Activated gamma-delta T cell treated with Interleukin-2 at 50 U/mL for 16 hours (primary cell): ENCODE data around the gene EPHA6.

Source experiments
- DNase-seq: peaks from one replicate; pipeline ENCODE4 v3.0.0-alpha.2; 2020

Gene EPHA6

DNA sequence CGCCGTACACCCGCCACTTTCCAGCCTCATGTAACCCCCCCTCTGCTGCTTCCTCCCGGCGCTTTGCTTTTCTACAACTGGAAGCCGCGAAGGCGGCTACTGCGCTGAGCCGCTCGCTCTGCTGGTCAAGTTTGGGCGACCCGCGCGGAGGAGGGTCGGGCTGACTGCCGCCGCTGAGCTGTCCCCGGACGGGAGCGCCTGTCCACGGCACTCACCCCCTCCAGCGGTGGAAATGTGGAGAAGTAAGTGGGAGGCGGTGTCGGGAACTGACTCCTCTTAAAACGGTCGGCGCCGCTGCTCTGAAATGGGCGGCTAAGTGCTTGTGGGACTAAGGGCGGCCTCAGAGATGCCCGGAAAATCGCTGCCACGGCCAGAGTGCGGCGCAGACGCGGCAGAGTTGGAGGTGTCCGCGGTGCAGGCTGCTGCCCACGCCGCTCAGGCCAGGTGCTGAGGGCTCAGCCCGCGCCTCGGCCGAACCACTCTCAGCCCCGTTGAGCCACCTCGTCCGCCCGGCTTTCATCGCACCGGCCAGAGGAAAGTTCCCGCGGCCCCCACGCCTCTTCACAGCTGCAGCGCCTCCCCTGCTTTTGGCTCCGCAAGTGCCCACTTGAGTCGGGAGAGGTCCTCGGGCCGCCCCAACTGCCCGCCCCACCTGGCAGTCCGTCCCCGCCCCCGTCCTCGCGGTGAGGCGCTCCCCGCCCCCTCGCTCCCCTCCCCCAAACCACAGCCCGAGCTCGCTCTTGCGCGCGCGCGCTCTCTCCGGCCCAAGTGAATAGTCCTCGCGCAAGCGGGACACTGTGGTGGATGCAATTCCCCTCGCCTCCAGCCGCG lies at the start of gene EPHA6:
EPHA6 (plus strand) TSS at position 775 of the 831 bp plus-strand sequence.
- DNase-seq, result no peak

DNA sequence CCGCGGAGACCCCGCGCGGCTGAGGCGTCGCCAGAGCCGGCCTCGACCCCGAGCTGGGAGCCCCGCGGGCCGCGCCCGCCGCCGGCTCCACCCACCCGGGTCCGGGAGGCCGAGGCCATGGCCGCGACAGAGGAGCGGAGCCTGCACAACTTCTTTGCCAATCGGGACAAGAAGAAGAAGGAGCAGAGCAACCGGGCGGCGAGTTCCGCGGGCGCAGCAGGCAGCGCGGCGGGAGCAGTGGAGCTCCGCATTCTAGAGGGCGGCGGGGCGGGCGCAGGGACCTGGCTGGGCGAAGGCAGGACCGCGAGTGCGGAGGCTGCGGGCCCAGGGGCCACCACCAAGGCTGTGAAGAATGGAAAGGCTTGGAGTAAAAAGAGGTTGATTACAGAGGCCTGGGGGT lies 37.6 kb upstream of the EPHA6 start:
- DNase-seq, result no peak

DNA sequence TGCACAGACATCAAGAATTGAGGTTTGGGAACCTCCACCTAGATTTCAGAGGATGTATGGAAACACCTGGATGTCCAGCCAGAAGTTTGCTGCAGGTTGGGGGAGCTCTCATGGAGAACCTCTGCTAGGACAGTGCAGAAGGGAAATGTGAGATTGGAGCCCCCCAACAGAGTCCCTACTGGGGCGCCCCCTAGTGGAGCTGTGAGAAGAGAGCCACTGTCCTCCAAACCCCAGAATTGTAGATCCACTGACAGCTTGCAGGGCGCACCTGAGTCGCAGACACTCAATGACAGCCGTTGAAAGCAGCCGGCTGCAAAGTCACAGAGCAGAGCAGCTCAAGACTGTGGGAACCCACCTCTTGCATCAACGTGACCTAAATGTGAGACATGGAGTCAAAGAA lies 34.6 kb upstream of the EPHA6 start:
- no peak for DNase-seq

DNA sequence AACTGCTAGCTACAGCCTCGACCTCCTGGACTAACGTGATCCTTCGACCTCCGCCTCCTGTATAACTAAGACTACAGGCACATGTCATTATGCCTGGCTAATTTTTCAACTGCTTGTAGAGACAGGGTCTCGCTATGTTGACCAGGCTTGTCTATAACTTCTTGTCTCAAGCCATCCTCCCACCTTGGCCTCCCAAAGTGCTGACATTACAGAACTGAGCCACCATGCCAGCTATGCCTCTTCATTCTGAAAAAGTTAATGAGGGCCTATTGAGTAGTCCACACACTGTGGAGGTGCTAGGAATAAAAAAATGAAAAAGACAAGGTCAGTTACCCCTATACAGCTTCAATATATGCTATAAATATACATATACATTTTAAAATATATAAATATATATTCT lies 18.3 kb upstream of the EPHA6 start:
- no peak for DNase-seq

DNA sequence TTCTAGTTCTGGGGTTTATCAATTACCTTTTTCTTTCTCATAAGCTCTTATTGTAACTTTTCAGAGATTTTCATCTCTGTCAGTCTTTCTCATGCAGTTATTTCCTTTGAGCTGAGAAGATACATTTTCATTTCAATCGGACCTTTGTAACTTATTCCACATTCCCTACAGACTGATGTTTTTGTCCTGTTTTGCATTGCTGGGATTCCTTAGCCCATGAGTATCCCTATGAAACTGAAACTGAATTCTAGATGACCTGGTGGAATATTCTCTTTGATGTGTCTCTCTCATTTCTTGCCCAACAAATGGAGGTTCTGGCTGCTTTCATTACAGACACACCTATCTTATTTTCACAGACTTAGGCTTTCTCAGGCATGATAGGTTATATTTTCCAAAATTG lies 10.5 kb upstream of the EPHA6 start:
- DNase-seq, result no peak

DNA sequence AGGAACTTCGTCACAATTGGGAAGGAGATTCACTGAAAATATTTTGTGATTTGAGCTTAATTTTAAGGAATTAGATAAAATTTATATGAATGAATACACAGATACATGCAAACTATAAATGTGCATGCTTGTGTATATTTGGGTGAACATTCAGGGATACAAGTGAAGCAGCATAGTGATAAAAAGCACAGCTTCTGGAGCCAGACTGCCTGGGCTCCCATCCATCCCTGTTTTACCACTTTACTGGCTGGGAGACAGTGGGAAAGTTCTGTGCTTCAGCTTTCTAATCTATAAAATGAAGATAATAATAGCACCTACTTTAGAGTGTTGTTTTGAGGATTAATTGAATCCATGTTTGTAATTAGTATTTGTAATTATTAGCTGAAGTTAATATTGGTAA lies 8.1 kb upstream of the EPHA6 start:
- DNase-seq, result no peak

DNA sequence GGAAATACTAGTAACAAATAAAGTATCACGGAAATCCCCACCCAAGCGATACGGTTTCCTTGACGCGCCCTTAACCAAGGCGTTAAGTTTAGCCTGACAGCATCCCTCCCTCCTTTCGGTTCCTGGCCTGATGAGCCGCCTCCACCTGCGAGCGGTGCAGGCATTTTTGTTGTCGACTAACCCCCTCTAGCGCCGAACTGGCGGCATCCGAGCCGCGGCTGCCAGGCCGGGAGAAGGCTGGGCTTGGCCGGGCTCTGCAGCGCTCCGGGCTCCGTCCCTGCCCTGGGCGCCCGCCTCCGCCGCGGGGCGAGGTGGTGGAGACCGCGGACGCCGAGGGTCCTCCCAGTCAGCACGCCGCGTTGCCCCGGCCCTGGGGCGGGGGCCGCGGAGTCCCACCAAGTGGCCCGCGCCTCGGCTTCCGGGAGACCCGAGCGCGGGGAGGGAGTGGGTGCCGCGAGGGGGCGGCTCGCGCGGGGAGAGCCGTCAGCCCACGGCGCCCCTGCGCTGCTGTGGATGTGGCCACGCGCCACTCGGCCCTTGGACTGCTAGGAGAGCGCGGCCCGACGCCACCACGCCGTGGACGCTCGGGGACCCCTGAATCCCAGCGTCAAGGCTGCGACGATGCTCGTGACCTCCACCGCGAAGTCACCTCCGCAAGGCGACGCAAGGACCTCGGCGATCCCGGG lies 1.1 kb upstream of the EPHA6 start:
- DNase-seq, result no peak

DNA sequence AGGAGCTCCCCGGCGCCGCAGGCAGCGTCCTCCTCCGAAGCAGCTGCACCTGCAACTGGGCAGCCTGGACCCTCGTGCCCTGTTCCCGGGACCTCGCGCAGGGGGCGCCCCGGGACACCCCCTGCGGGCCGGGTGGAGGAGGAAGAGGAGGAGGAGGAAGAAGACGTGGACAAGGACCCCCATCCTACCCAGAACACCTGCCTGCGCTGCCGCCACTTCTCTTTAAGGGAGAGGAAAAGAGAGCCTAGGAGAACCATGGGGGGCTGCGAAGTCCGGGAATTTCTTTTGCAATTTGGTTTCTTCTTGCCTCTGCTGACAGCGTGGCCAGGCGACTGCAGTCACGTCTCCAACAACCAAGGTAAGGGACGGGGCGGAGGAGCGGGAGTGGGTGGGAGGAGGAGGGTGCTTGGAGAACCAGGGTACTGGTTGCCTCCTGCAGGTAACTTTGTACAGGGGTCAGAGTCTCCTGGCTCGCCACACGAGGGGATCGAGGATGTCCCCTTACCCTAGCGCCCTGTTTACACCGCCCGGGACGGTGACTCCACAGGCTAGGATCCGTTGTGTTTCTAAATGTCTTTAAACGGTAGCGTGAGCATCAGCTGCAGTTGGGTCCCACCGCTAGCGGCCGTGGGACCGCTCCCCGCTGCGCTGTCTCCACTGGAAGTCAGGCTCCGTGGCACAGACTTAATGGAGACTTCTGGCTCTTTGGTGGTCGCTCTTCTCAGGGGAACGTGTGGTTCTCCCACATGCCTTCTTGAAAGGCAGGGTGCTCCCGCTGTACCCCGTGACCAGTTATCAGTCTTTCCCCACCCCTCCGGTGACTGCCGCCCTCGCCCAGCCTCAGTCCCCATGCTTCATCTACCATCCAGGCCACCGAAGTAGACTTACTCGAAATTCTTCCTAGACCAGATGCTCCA lies 515 bp downstream of the EPHA6 start:
- no peak for DNase-seq

DNA sequence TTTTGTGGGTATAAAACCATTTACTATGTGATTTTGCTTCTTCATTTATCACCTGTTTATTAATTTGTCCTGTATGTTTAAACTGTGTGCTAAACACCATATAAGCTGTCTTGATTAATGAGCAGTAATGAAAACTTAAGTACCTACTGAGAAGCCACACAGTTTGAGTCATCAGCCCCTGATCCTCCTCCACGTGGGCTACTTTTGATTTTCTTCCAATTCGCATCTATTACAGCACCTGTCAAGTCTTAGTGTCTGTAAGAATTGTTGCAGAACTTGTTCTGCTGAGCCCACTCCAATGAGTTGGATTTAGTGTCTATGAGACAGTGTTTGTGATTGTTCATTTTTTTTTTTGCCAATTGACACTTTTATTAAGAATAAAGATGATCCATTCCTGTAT lies 16.8 kb downstream of the EPHA6 start:
- DNase-seq, result no peak

DNA sequence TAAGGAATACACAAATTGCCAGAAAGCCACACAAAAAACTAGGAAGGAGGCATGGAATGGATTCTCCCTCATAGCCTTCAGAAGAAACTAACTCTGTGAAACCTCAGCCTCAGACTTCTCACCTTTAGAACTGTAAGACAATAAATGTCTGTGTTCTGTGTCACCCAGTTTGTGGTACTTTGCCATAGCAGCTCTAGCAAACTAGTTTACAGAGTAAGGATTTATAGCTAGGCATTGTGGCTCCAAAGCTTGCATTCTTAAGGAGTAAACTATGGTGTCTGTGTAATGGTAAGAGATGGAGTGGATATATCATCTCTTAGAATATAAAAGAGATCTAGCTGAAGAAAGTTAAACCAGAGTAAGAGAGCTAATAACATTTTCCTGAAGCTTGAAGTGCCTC lies 18.9 kb downstream of the EPHA6 start:
- DNase-seq, result no peak

DNA sequence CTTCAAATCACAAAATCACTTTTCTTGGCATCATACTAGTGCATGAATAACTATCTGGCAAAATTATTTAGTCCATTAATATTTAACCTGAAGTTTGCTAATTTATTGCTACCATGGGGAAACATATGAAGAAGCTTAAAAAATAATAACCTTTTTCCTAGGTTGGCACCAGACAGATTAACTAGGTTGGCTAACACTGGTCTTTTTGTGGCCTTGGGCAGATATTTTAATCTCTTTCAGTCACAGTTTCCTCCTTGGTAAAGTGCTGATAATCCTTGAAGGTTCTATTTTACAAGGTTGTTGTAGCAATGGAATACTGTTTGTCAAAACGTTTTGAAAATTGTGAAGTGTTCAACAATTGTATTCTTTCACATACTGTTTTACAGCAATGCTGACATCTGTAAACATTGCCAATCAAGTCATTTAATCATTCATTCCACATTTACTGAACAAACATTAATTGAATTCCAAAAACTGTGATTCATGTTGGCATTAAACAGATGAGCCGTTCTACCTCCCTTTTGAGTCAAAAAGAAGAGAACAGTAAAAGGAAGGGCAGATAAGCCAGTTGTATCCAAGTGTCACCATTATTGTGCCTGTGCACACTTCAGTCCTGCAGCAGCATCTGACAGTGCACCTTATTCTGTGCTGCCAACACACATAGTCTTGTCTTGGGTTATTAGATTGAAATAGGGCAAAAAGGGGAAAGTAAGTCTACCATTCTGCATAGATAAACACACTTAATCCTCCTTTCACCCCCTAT lies 21.9 kb downstream of the EPHA6 start:
- no peak for DNase-seq

DNA sequence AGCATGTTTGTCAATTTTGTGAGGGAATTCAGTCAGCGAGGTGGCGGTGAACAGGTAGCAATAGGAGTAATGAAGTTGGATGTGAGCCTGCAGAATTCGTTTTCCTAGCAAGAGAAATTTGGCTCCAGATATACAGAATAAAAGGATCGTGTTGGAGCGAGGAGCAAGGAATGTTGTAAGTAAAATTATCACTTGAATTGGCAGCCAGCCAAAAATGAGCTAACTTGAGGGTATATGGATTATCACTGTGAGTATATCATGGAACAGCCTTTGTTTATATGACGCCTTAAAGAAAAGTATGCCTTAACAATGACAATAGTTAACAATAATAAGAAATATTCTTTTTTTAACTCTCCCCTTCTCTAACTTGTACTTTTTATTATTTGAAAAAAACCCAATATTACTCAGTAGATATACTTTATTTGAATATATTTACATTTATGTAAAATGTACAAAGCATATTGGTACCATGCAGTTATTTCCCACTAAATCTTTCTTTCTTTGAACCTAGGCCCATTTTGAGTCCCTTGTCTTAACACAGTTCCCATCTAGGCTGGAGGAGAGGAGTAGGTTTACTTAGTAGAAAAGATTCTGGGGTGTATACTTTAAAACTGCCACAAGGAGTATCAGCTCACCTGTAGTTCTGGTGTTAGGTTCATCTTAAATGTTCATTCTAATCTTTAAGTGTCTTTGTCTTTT lies 29.3 kb downstream of the EPHA6 start:
- no peak for DNase-seq

DNA sequence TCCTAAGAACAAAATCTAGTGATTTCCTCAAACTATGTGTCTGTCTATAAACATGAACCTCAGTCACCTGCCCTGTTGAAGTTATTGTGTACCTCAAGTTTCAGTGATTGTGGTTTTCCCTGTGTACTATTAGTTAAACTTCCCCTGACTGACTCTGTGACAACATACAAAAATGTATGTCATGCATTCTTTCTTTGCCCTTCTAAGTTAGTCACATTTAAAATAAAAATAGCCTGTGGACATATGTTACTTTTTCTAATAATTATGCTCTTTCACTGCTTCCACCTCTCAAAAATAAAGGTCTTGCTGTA lies 29.8 kb downstream of the EPHA6 start:
- no peak for DNase-seq

DNA sequence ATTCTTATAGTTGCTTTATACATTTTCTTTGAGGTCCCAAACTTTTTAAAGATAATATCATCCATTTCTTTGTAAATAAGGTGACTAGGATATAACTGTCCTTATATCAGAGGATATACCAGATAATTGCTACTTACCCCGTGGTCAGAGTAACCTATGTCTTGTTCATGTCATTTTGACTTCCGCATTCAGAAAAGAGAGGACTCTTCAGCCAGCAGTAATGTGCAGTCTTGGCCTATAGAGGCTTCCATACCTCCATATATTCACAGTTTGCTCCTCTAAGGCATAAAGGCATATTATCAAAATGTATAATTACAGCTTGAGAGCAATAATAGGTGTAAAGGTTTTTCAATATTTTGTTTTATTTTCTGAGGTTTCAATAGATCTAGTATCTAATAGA lies 38.5 kb downstream of the EPHA6 start:
- DNase-seq, result no peak

DNA sequence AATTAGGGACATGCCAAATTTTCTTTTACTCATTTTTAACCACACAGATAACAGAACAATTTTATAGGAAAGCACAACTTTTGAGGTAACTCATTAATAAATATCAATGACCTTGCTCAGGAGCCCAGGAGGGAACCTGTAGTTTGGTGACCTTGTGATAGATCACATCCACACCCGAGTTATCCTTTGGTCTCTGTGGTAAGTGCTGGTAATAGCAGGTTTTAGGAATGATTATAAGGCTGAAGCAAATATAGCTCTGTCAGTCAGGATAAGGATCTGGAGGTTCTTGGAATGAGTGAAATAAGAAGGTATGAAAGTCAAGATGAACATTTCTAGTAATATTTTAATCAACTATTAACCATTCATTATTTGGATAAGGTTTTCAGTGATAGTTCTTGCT lies 46.5 kb downstream of the EPHA6 start:
- DNase-seq, result no peak

DNA sequence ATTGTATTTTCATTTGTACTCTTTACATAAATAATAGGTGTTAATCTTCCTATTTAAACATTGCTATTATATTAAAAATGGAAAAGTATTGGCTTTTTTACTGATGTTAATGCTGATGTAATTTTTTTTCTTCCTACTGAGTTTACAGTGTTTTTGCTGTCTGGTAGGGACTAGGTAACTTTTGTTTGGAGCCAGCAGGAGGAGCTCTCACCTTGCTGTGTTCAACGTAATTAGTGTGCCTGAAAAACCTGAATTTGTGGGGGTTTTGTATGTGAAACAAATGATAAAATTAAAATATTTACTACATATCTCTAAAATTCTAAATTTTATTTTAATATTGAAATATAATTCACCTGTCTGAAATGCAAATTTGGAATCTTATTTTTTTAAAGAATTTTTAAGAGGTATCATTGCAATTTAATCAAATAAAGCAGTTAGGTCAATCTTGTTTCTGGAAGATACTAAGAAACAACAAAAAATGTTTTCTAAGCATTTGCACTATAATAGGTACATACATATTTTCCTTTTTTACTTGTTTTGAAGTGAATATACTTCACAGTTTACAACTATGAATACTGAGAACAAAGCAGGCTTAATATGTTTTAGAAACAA lies 48.8 kb downstream of the EPHA6 start:
- DNase-seq, result no peak

DNA sequence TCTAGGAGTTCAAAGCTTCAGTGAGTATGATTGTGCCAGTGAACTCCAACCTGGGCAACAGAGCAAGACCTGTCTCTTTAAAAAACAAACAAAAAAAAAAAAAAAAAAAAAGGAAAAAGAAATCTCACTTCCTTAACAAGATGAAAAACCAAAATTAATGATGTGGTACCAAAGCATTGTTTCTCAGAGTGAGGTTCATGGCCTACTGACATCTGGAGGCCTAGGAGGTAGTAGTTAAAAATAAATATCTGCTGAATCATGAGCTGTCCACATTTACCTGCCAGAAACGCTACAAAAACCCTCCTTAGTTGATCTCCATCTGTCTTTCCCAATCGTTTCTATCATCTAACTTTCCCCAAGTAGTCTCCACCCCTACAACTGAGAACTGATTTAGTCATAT lies 51.2 kb downstream of the EPHA6 start:
- no peak for DNase-seq

DNA sequence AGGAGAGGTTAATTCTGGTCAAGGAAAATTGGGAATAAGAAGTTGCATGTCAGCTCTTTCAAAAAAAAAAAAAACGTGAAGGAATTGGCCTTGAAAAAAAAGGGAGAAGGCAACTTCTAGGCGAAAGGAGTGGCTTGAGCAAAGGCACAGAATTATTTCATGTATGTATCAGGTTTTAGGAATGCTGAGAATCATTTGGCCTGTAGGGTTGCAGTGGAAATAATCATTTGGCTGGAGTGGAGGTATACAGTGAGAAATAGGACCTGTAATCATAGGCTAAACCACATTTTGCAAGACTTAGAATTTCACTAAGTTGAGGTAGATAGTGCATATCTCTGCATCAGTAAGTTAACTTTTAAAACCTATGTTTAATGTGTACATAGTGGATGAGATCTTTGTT lies 54.9 kb downstream of the EPHA6 start:
- no peak for DNase-seq

DNA sequence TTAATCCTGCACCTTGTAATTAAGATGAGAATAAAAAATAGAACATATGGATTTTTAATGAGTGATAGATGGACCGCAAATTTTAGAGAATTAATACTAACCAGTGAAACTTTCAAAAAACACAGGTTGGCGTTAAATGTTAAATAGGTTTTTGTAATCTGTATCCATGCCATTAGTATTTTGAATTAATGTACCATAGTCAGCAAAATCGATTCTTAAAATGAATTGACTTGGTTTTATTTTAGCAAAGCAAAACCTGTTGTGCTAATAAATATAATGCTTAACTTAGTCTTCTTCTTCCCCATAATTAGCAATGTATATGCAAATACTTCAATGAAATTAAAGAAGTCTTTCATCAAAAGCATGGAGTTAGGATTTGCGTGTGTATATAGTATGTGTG lies 63.1 kb downstream of the EPHA6 start:
- DNase-seq, result no peak

DNA sequence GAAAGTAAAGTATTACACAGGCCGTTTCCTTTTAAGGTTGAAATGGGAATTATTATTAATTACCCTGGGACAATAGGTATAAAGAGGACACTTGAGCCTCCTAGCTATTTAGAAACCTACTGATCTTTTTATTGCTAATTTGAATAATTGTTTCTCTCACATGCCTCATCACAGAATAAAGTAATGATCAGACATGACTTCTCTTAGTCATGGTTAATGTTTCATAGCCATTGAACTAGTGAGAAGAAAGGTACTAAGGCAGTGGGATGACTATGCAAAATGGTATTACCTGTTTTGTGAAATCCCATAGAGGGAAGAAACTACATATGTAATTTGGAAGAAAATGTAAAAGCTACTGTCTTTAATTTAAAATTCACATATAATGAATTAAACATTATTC lies 85.6 kb downstream of the EPHA6 start:
- DNase-seq, result no peak

DNA sequence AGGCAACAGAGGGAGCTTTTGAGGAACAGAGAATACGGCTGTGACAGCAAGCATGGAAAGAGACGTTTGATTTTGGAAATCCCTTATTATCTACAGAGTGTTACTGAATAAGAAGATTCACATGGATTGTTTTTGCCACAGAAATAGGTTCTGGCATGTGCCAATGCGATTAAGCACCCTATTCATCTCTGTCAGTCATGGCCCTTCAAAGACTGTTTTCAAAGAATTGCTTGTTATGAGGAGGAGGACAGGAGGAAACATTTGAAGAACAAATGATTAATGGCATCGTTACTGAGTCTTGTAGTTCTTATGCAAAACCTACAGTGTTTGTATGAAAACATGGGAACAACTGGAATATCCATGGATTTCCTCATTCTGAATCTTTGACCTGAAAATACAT lies 86.2 kb downstream of the EPHA6 start:
- no peak for DNase-seq

DNA sequence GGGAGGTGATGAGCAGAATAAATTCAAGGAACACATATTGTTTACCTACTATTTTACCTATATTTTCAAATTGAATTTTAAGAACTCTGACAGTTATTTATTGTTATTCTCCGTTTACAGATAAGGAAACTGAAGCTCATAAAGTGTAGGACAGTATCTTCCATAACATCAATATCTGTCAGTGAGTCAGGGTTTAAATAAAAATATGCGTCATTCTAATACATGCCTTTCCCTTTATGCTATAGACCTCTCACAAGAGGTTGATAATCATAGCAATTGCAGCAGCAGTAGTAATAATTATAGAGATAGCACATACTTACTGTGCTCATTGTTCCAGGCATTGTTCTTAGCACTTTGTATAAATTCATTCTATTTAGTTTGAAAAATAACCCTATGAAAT lies 101.1 kb downstream of the EPHA6 start:
- no peak for DNase-seq
